ENCODE measurements around the gene SPTLC2.
"Not testable (repeated sequence)": the region's sequence is repeated elsewhere in the genome, so short reads cannot be mapped to it uniquely, and the experiment has no call there.

- TF ChIP-seq, protein P1, sequence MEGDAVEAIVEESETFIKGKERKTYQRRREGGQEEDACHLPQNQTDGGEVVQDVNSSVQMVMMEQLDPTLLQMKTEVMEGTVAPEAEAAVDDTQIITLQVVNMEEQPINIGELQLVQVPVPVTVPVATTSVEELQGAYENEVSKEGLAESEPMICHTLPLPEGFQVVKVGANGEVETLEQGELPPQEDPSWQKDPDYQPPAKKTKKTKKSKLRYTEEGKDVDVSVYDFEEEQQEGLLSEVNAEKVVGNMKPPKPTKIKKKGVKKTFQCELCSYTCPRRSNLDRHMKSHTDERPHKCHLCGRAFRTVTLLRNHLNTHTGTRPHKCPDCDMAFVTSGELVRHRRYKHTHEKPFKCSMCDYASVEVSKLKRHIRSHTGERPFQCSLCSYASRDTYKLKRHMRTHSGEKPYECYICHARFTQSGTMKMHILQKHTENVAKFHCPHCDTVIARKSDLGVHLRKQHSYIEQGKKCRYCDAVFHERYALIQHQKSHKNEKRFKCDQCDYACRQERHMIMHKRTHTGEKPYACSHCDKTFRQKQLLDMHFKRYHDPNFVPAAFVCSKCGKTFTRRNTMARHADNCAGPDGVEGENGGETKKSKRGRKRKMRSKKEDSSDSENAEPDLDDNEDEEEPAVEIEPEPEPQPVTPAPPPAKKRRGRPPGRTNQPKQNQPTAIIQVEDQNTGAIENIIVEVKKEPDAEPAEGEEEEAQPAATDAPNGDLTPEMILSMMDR (IDR thresholded peaks at IDR 0.05; ENCODE audit: low read depth, low read length) = not testable (repeated sequence)
- TF ChIP-seq EZH2phosphoT487 (IDR thresholded peaks at IDR 0.05; ENCODE audit: low read depth) = not testable (repeated sequence)
Measured at GRCh38 chr14:77528701-77529100, 87.7 kb downstream of the SPTLC2 start.

Measured in OCI-LY3 (cell line).